CD14-positive monocyte (primary cell): ENCODE results near the gene GIT2. TPM values are rescaled to one million over a fixed set of nuclear protein-coding genes. Genes with fewer than 3 reads are reported as not detected.

ENCODE experiments used
- DNase-seq, 3 donors: peaks; one replicate each; pipeline ENCODE4 v3.0.0-alpha.2; 2011 to 2022
- H2AFZ ChIP-seq: 2 replicates; pipeline ENCODE4 v1.6.0; 2012; ENCODE audit warnings: mild to moderate bottlenecking, low read depth, low read length, inconsistent platforms; ENCODE audit not compliant: insufficient read depth, poor library complexity, severe bottlenecking
- H3K27ac ChIP-seq, 2 donors: 1 replicate in 1 of 2; 2 replicates in 1 of 2; pipeline ENCODE4 v1.5.1; 2012 to 2013; ENCODE audit warnings: low read length in 2 of 2, control low read depth in 1 of 2, inconsistent platforms in 1 of 2, low read depth in 1 of 2, mild to moderate bottlenecking in 1 of 2
- H3K27me3 ChIP-seq, 2 donors: one replicate each; pipeline versions ENCODE4 v1.6.0 to v1.6.1; 2011 to 2013; ENCODE audit warnings: low read length in 2 of 2; ENCODE audit not compliant: control insufficient read depth in 2 of 2, insufficient read depth in 2 of 2
- H3K36me3 ChIP-seq, 2 donors: replicated peaks in 1 of 2; 1 replicate in 1 of 2; 2 replicates in 1 of 2; pipeline versions ENCODE4 v1.5.1 to v1.6.1; 2012 to 2013; ENCODE audit warnings: low read length in 2 of 2, control low read depth in 1 of 2, inconsistent platforms in 1 of 2, mild to moderate bottlenecking in 1 of 2; ENCODE audit not compliant: insufficient read depth in 2 of 2, control insufficient read depth in 1 of 2
- H3K4me1 ChIP-seq, 2 donors: 1 replicate in 1 of 2; 2 replicates in 1 of 2; pipeline versions ENCODE4 v1.5.1 to v1.6.1; 2012 to 2013; ENCODE audit warnings: low read length in 2 of 2, control low read depth in 1 of 2, inconsistent platforms in 1 of 2, mild to moderate bottlenecking in 1 of 2, moderate library complexity in 1 of 2; ENCODE audit not compliant: insufficient read depth in 2 of 2, control insufficient read depth in 1 of 2
- H3K4me2 ChIP-seq: replicated peaks from 2 replicates; pipeline ENCODE3; 2012; ENCODE audit warnings: low read length, moderate library complexity, mild to moderate bottlenecking; ENCODE audit not compliant: poor library complexity, severe bottlenecking; ENCODE audit errors: extremely low read depth
- H3K4me3 ChIP-seq, 3 experiments: fragments of 200-600 bp in 1 of 3; sonication (generic) in 1 of 3; replicated peaks in 1 of 3; 1 replicate in 2 of 3; 2 replicates in 1 of 3; pipeline ENCODE4 v1.5.1; 2011 to 2013; ENCODE audit warnings: low read length in 3 of 3, mild to moderate bottlenecking in 3 of 3, control low read depth in 2 of 3, low read depth in 2 of 3, inconsistent platforms in 1 of 3, moderate library complexity in 1 of 3
- H3K79me2 ChIP-seq: 2 replicates; pipeline ENCODE4 v1.6.0; 2012; ENCODE audit warnings: mild to moderate bottlenecking, control low read depth, inconsistent platforms, low read length, moderate library complexity; ENCODE audit not compliant: insufficient read depth
- H3K9ac ChIP-seq: 2 replicates; pipeline ENCODE4 v1.6.0; 2017; ENCODE audit warnings: low read length, mild to moderate bottlenecking; ENCODE audit not compliant: insufficient read depth, poor library complexity, severe bottlenecking
- H3K9me3 ChIP-seq, 2 donors: replicated peaks in 1 of 2; 1 replicate in 1 of 2; 2 replicates in 1 of 2; pipeline versions ENCODE4 v1.5.1 to v1.6.1; 2012 to 2013; ENCODE audit warnings: low read length in 2 of 2, control low read depth in 1 of 2; ENCODE audit not compliant: control insufficient read depth in 1 of 2, insufficient read depth in 1 of 2
- H4K20me1 ChIP-seq: 2 replicates; pipeline ENCODE4 v1.6.0; 2012; ENCODE audit warnings: mild to moderate bottlenecking, low read length, control low read depth, moderate library complexity; ENCODE audit not compliant: insufficient read depth
- H3K27ac Mint-ChIP-seq, 7 donors: one replicate each; pipeline ENCODE4 v1.8.0; 2020; ENCODE audit warnings: mild to moderate bottlenecking in 7 of 7, mixed read lengths in 7 of 7, moderate library complexity in 6 of 7, inconsistent platforms in 2 of 7
- H3K27me3 Mint-ChIP-seq, 3 donors: one replicate each; pipeline ENCODE4 v1.8.0; 2021 to 2022; ENCODE audit warnings: low read depth in 3 of 3, mild to moderate bottlenecking in 3 of 3, mixed read lengths in 3 of 3, moderate library complexity in 3 of 3, inconsistent platforms in 1 of 3
- H3K36me3 Mint-ChIP-seq, 2 donors: one replicate each; pipeline ENCODE4 v1.8.0; 2020; ENCODE audit warnings: mixed read lengths in 2 of 2, inconsistent platforms in 1 of 2, mild to moderate bottlenecking in 1 of 2
- H3K4me1 Mint-ChIP-seq: one replicate; pipeline ENCODE4 v1.8.0; 2020; ENCODE audit warnings: mild to moderate bottlenecking, mixed read lengths
- H3K4me3 Mint-ChIP-seq, 2 donors: one replicate each; pipeline ENCODE4 v1.8.0; 2020; ENCODE audit warnings: mild to moderate bottlenecking in 2 of 2, mixed read lengths in 2 of 2, moderate library complexity in 1 of 2
- H3K9me3 Mint-ChIP-seq, 7 donors: one replicate each; pipeline ENCODE4 v1.8.0; 2020 to 2022; ENCODE audit warnings: mixed read lengths in 7 of 7, mild to moderate bottlenecking in 6 of 7, moderate library complexity in 6 of 7, inconsistent platforms in 2 of 7
- CTCF ChIP-seq: fragments of 200-600 bp; IDR thresholded peaks from one replicate; pipeline ENCODE4 v1.8.0; 2022; ENCODE audit warnings: antibody characterized with exemption, mild to moderate bottlenecking
- WGBS: methylation state at CpG from one replicate; pipeline ENCODE4 v1.1.5; 2013; ENCODE audit warnings: missing lambda C conversion rate; ENCODE audit not compliant: insufficient coverage; 5-methylcytosine and 5-hydroxymethylcytosine counted together
- intact Hi-C, 2 donors: fragments of 100-400 bp; cut with micrococcal nuclease; formaldehyde crosslinking; loops; one replicate each; pipeline versions ENCODE4 v1.15.0 to v1.15.1; 2023
- polyA plus RNA-seq, 3 donors: library from polyadenylated mRNA; depleted of rRNA in 1 of 3; unstranded in 2 of 3; stranded (reverse) in 1 of 3; fragments of 300-500 nt in 2 of 3; fragments of >200 nt in 1 of 3; fragmentation: Illumina TruSeq in 2 of 3; gene quantifications; 1 replicate in 2 of 3; 2 replicates in 1 of 3; pipeline ENCODE4 v1.2.3, GENCODE V29; 2012 to 2021

GIT2 gene
- polyA plus RNA-seq, 3 donors: 75.8 to 139 (median 98.8) TPM

DNA sequence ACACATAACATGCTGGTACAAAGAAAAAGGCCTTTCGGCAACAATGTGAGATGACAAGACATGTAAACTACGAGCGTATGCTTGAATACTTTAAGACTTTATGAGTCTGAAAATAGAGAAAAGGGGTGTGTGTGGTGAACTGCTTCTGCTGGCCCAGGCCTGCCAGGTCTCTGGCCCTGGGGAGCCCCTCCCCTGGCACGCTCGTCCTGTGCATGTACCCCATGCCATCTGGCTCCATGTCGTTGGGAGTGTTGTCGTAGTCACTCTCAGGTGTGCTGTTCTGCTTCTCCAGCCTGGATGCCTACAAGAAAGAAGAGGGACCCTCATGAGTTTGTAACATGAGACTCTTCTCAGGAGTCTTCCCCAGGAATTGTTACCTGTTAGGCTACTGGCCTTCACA is 57.2 kb downstream of the GIT2 start:
- no peak for DNase-seq
- Histone ChIP-seq H3K79me2 (no peaks in the 10 kb centered on the region), H3K36me3 (peaks cover 61 to 97% of the 10 kb centered on the region in 2 donors), H4K20me1 (peaks cover 32% of the 10 kb centered on the region), H3K4me2 (no peak overlapping the region), H3K9ac (no peak overlapping the region), H3K27ac (peak overlapping the region in 1 of 2 donors; percentile 15), H3K4me3 (no peak overlapping the region), H3K4me1 (no peaks in the 10 kb centered on the region), H3K27me3 (no peaks in the 10 kb centered on the region), H3K9me3 (no peaks in the 10 kb centered on the region), H2AFZ (no peak overlapping the region)
- H3K36me3 Mint-ChIP-seq: peaks cover 73 to 95% of the 10 kb centered on the region in 2 donors
- H3K27ac Mint-ChIP-seq: peak overlapping the region in 3 of 7 donors; percentile 18 to 75 (median 54)
- H3K4me3 Mint-ChIP-seq: no peak overlapping the region
- 94% methylated on average over 7 of the region's 7 CpGs for WGBS
- no peaks in the 10 kb centered on the region for H3K27me3 Mint-ChIP-seq
- H3K9me3 Mint-ChIP-seq: no peaks in the 10 kb centered on the region
- no peaks in the 10 kb centered on the region for H3K4me1 Mint-ChIP-seq
- intact Hi-C loops: no loop called here
- no peak for TF ChIP-seq CTCF

DNA sequence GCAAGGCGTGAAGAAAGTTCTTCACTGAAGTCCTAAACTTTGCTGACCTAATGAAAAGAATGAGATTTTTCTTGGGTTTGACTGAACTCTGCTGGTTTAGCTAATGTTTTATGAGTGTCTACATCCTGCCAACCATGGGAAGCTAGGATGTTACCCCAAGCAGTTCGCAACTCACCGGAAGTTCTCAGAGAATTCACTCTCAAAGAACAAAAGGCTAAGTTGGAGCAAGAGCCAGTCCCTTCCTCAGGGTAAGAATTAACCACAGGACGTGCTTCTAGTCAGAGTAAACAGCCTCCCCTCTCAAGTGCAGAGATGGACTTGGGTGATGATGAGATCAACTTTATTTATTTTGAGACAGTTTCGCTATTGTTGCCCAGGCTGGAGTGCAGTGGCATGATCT is 58.8 kb downstream of the GIT2 start:
- Histone ChIP-seq H3K4me1 (no peaks in the 10 kb centered on the region), H3K36me3 (peaks cover 70 to 97% of the 10 kb centered on the region in 2 donors), H3K4me3 (no peak overlapping the region), H3K9ac (no peak overlapping the region), H3K9me3 (no peaks in the 10 kb centered on the region), H3K79me2 (no peaks in the 10 kb centered on the region), H3K4me2 (no peak overlapping the region), H2AFZ (no peak overlapping the region), H4K20me1 (peaks cover 23% of the 10 kb centered on the region), H3K27ac (no peak overlapping the region), H3K27me3 (no peaks in the 10 kb centered on the region)
- Mint-ChIP-seq H3K27ac (peak overlapping the region in 1 of 7 donors; percentile 21), H3K36me3 (peaks cover 77 to 95% of the 10 kb centered on the region in 2 donors), H3K4me3 (no peak overlapping the region), H3K9me3 (no peaks in the 10 kb centered on the region), H3K27me3 (no peaks in the 10 kb centered on the region), H3K4me1 (no peaks in the 10 kb centered on the region)
- intact Hi-C loops: no loop called here
- TF ChIP-seq CTCF: no peak
- 100% methylated on average over 2 of the region's 5 CpGs for WGBS
- no peak for DNase-seq
